DND-41 (cell line): ENCODE data around the gene GCSH.

Experiments
- CTCF ChIP-seq: IDR thresholded peaks from 2 replicates; pipeline ENCODE4 v1.5.1; 2012; ENCODE audit warnings: borderline replicate concordance, low read length, moderate library complexity, mild to moderate bottlenecking; ENCODE audit not compliant: poor library complexity, severe bottlenecking; ENCODE audit errors: extremely low read depth
- EZH2 ChIP-seq: IDR thresholded peaks from 3 replicates; pipeline ENCODE4 v1.6.1; 2012; ENCODE audit warnings: borderline replicate concordance, low read depth, mild to moderate bottlenecking, moderate library complexity, low read length, inconsistent platforms; ENCODE audit not compliant: severe bottlenecking

GRCh38 chr16:81097230-81097629 lies 1.0 kb upstream of the GCSH start:
- TF ChIP-seq EZH2 (no peak), CTCF (no peak)
